MCF 10A (cell line): Measurements from ENCODE around the gene HLA-DQA2. TPM values are rescaled to one million over a fixed set of nuclear protein-coding genes. Genes with fewer than 3 reads are reported as not detected.

Experiments used
- BruUV-seq: library from RNA; stranded (reverse); fragments of 400-500 nt; replicated peaks from 2 replicates; lab custom pipeline; 2021; lab: Mats Ljungman, UMichigan
- CTCF ChIA-PET: fragments of 300-600 bp; sonication (Branson Sonifier 250); formaldehyde crosslinking; extraction: SDS; loops from one replicate; lab custom pipeline; 2021; ENCODE audit warnings: antibody characterized with exemption, inconsistent platforms; lab: Yijun Ruan, JAX
- POLR2A ChIA-PET: fragments of 300-600, 350-650 bp; sonication (Branson Sonifier 250); formaldehyde crosslinking; extraction: SDS; loops from one replicate; lab custom pipeline; 2020; ENCODE audit warnings: antibody characterized with exemption, inconsistent platforms; lab: Yijun Ruan, JAX
- DNase-seq: peaks from one replicate; pipeline ENCODE4 v3.0.0-alpha.2; 2018; ENCODE audit not compliant: unreplicated experiment
- H3K27ac Mint-ChIP-seq: one replicate; pipeline ENCODE4 v1.8.0; 2022; ENCODE audit warnings: mild to moderate bottlenecking, low read depth, mixed read lengths; ENCODE audit not compliant: unreplicated experiment
- H3K27me3 Mint-ChIP-seq: one replicate; pipeline ENCODE4 v1.8.0; 2022; ENCODE audit warnings: mixed read lengths; ENCODE audit not compliant: insufficient read depth, unreplicated experiment
- H3K36me3 Mint-ChIP-seq: one replicate; pipeline ENCODE4 v1.8.0; 2022; ENCODE audit warnings: mild to moderate bottlenecking, moderate library complexity, mixed read lengths; ENCODE audit not compliant: insufficient read depth, unreplicated experiment
- H3K4me1 Mint-ChIP-seq: one replicate; pipeline ENCODE4 v1.8.0; 2022; ENCODE audit warnings: mixed read lengths; ENCODE audit not compliant: insufficient read depth, unreplicated experiment
- H3K4me3 Mint-ChIP-seq: one replicate; pipeline ENCODE4 v1.8.0; 2022; ENCODE audit warnings: mild to moderate bottlenecking, moderate library complexity, mixed read lengths; ENCODE audit not compliant: unreplicated experiment
- H3K9me3 Mint-ChIP-seq: one replicate; pipeline ENCODE4 v1.8.0; 2022; ENCODE audit warnings: mixed read lengths; ENCODE audit not compliant: unreplicated experiment
- CTCF ChIP-seq: fragments of 200-600 bp; IDR thresholded peaks from one replicate; pipeline ENCODE4 v1.8.0; 2022; ENCODE audit warnings: antibody characterized with exemption, mild to moderate bottlenecking; ENCODE audit not compliant: unreplicated experiment
- intact Hi-C: fragments of 100-400 bp; cut with micrococcal nuclease; formaldehyde crosslinking; loops from 2 replicates; pipeline ENCODE4 v1.14.1; 2022
- microRNA-seq: library from miRNA; unstranded; fragments of <30 nt; microRNA quantifications from one replicate; pipeline ENCODE4 v1.2.0, GENCODE V29; 2022
- total RNA-seq: library from RNA; stranded (reverse); gene quantifications from 2 replicates; pipeline ENCODE4 v1.2.3, GENCODE V29; 2022

Gene HLA-DQA2
- total RNA-seq, 1 experiment from 2014 or later: not detected

- CTCF ChIA-PET: interaction anchor here (2.1 kb wide), 1 partner anchor 379 kb away, joined by 11 read pairs; no protein-coding TSS in a partner anchor
- TF ChIP-seq CTCF: no peak
- H3K9me3 Mint-ChIP-seq: no peaks in the 10 kb centered on the region
Measured at GRCh38 chr6:32792901-32793435, 51.8 kb downstream of the HLA-DQA2 start.

GRCh38 chr6:32794510-32794909, 53.3 kb downstream of the HLA-DQA2 start:
- CTCF ChIA-PET: interaction anchor here (0.7 to 2.1 kb wide), 5 partner anchors 26 to 549 kb away, joined by 3 to 11 read pairs (median 4); no protein-coding TSS in a partner anchor

More at GRCh38 chr6:32792901-32793435, 51.8 kb downstream of the HLA-DQA2 start:
- no peak overlapping the region for H3K27ac Mint-ChIP-seq
- H3K4me1 Mint-ChIP-seq: peaks cover 12% of the 10 kb centered on the region
- H3K4me3 Mint-ChIP-seq: no peak overlapping the region
- BruUV-seq: no TSS peak
- intact Hi-C loops: no loop called here
- POLR2A ChIA-PET: interaction anchor here (0.7 kb wide), 1 partner anchor 665 kb away, joined by 3 read pairs; no protein-coding TSS in a partner anchor
- no peak for DNase-seq
- H3K27me3 Mint-ChIP-seq: peaks cover 82% of the 10 kb centered on the region
- H3K36me3 Mint-ChIP-seq: no peaks in the 10 kb centered on the region

More at GRCh38 chr6:32794510-32794909, 53.3 kb downstream of the HLA-DQA2 start:
- H3K36me3 Mint-ChIP-seq: no peaks in the 10 kb centered on the region
- peaks cover 12% of the 10 kb centered on the region for H3K4me1 Mint-ChIP-seq
- peaks cover 84% of the 10 kb centered on the region for H3K27me3 Mint-ChIP-seq
- intact Hi-C loops: no loop called here
- no peak overlapping the region for H3K4me3 Mint-ChIP-seq
- DNase-seq: no peak
- no peak for TF ChIP-seq CTCF
- H3K9me3 Mint-ChIP-seq: peaks cover 8% of the 10 kb centered on the region
- POLR2A ChIA-PET: no interaction called here
- BruUV-seq: no TSS peak
- H3K27ac Mint-ChIP-seq: no peak overlapping the region

Small RNAs within 50 kb of the gene (microRNA-seq; reads per million reads assigned to microRNA genes)
- not detected for gene MIR3135B

Other genes with a start within 250 kb of the HLA-DQA2 start
- gene HLA-DRB5, start 211.1 kb upstream of the HLA-DQA2 start, total RNA-seq: not detected in 2 replicates
- gene HLA-DRB1, start 151.5 kb upstream of the HLA-DQA2 start, total RNA-seq: not detected in 2 replicates
- gene HLA-DQA1, start 104.0 kb upstream of the HLA-DQA2 start, total RNA-seq: not detected in 2 replicates
- gene HLA-DQB1, start 74.7 kb upstream of the HLA-DQA2 start, total RNA-seq: not detected in 2 replicates
- gene HLA-DQB2, start 22.1 kb downstream of the HLA-DQA2 start, total RNA-seq: not detected in 2 replicates
- gene HLA-DOB, start 75.6 kb downstream of the HLA-DQA2 start, total RNA-seq: 0.56 and 0.79 TPM in 2 replicates
- gene TAP2, start 97.3 kb downstream of the HLA-DQA2 start, total RNA-seq: 43.3 and 61.2 TPM in 2 replicates
- 34.1 and 47.3 TPM in 2 replicates for gene PSMB8, start 102.7 kb downstream of the HLA-DQA2 start, total RNA-seq
- 32.3 and 35.2 TPM in 2 replicates for gene TAP1, start 112.3 kb downstream of the HLA-DQA2 start, total RNA-seq
- gene PSMB9, start 112.8 kb downstream of the HLA-DQA2 start, total RNA-seq: 3.5 and 4.4 TPM in 2 replicates
- not detected in 2 replicates for gene HLA-DMB, start 199.6 kb downstream of the HLA-DQA2 start, total RNA-seq
- 2.4 and 2.9 TPM in 2 replicates for gene HLA-DMA, start 211.7 kb downstream of the HLA-DQA2 start, total RNA-seq
- gene BRD2, start 227.2 kb downstream of the HLA-DQA2 start, total RNA-seq: 201 and 223 TPM in 2 replicates